ENCODE measurements around the gene ATG5. TPM values are rescaled to one million over a fixed set of nuclear protein-coding genes. Genes with fewer than 3 reads are reported as not detected.

The ATG5 gene
- total and polyA plus RNA-seq, 9 of the 15 experiments (the other 6 are each of a cell fraction or from before 2014, with no cell fraction given), result 29.0 to 80.0 (median 53.2) TPM

DNA sequence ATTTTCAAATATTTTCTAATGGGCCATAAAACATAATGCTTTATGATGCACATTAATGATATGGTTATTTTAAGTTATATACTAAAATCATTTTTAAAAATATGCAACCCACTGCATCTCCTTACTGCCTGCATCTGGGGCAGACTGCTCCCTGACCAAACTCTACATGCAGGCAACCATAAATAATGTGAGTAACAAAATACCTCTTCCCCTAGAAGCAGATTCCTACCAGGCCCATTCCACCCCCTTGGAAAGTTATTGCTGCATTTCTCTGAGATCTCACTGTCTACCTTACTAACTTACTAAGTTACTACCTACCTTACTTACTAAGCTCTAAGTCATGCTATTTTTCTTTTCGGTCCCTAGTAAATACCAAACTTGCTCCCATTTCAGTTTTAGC, 71.8 kb downstream of the ATG5 start:
- BruUV-seq (replicated peaks), result no TSS peak
- H2AFZ ChIP-seq (ENCODE audit: low read depth, low read length), result no peak overlapping the region
- no peak overlapping the region for H3K27ac ChIP-seq (ENCODE audit: extremely low read depth, low read depth, low read length)
- no peaks in the 10 kb centered on the region for H3K9me3 ChIP-seq (replicated peaks; ENCODE audit: control insufficient read depth, insufficient read depth, low read depth, low read length)
- TF ChIP-seq ZNF785 (CRISPR knock-in tag; IDR thresholded peaks at IDR 0.05) (no peak), TRIM25 (IDR thresholded peaks at IDR 0.05; ENCODE audit: borderline replicate concordance) (no peak), COPS2 (conservative IDR thresholded peaks at IDR 0.05) (no peak), NFATC3 (IDR thresholded peaks at IDR 0.05) (no peak), ERF (CRISPR knock-in tag; IDR thresholded peaks at IDR 0.05) (no peak), ELF1 (tag; IDR thresholded peaks at IDR 0.05) (no peak), NR2C2 (CRISPR knock-in tag; IDR thresholded peaks at IDR 0.05) (no peak), NR2C2 (tag; IDR thresholded peaks at IDR 0.05) (no peak), TCF15 (CRISPR knock-in tag; IDR thresholded peaks at IDR 0.05) (no peak), SRF (CRISPR knock-in tag; IDR thresholded peaks at IDR 0.05) (no peak), FIP1L1 (IDR thresholded peaks at IDR 0.05; ENCODE audit: low read depth, low read length, poor library complexity, severe bottlenecking) (no peak), ZNF316 (IDR thresholded peaks at IDR 0.05) (no peak), POU5F1 (IDR thresholded peaks at IDR 0.05; ENCODE audit: borderline replicate concordance, low read depth, low read length, partially characterized antibody) (no peak), HOXB6 (CRISPR knock-in tag; IDR thresholded peaks at IDR 0.05; ENCODE audit: borderline replicate concordance) (no peak), CEBPB (tag; IDR thresholded peaks at IDR 0.05) (no peak), PRDM10 (IDR thresholded peaks at IDR 0.05; ENCODE audit: partially characterized antibody) (no peak), CSDE1 (IDR thresholded peaks at IDR 0.05) (no peak), ZNF780A (CRISPR knock-in tag; IDR thresholded peaks at IDR 0.05) (no peak), GABPA (tag; conservative IDR thresholded peaks at IDR 0.05; ENCODE audit: low read depth) (no peak)
- H3K4me3 ChIP-seq, result no peak overlapping the region
- in situ Hi-C loops (cut with MboI) (no loop called here), intact Hi-C loops (cut with micrococcal nuclease) (no loop called here)
- no peaks in the 10 kb centered on the region for H3K9me1 ChIP-seq (ENCODE audit: control insufficient read depth, insufficient read depth, low read length)
- POLR2A ChIA-PET, result interaction anchor here (0.6 kb wide), 1 partner anchor 21 kb away, joined by 3 read pairs; no protein-coding TSS in a partner anchor
- no peaks in the 10 kb centered on the region; the same call in 1 of the 2 replicates for H4K20me1 ChIP-seq (replicated peaks; ENCODE audit: control insufficient read depth, insufficient read depth, low read length)
- H3K4me1 ChIP-seq (replicated peaks in 1 of 2; ENCODE audit: control insufficient read depth in 2 of 2, insufficient read depth in 2 of 2, low read length in 2 of 2), result peaks cover 0 to 6% of the 10 kb centered on the region in 2 experiments; a peak in 1 of 5 replicates
- no peak overlapping the region for H3K9ac ChIP-seq (ENCODE audit: insufficient read depth in 1 of 2, low read depth in 2 of 2, low read length in 2 of 2)
- no peak overlapping the region for H3K4me2 ChIP-seq (ENCODE audit: insufficient read depth, low read length)
- H3K36me3 ChIP-seq (ENCODE audit: control insufficient read depth, insufficient read depth, low read length), result peaks cover 10% of the 10 kb centered on the region
- DNase-seq (ENCODE audit: extremely low read depth in 1 of 4, low spot score in 3 of 4) (no peak), FAIRE-seq (no peak), ATAC-seq (no peak)
- CTCF ChIA-PET (ENCODE audit: low intra/inter-chr PET ratio), result no interaction called here
- H3K79me2 ChIP-seq (ENCODE audit: control insufficient read depth, insufficient read depth, low read length), result peaks cover 50% of the 10 kb centered on the region
- H3K27me3 ChIP-seq (ENCODE audit: control insufficient read depth in 2 of 2, insufficient read depth in 2 of 2, low read length in 2 of 2), result no peaks in the 10 kb centered on the region
- 100% methylated on average over 1 of the region's 1 CpG for WGBS (ENCODE audit: insufficient coverage, low coverage, missing lambda C conversion rate)

All from K562 (cell line).